ENCODE measurements around the gene CDK4.

- no peak for TF ChIP-seq CTCF (IDR thresholded peaks at IDR 0.05)
- TF ChIP-seq POLR2A (IDR thresholded peaks at IDR 0.05) = no peak
- no peak for TF ChIP-seq POLR2AphosphoS5 (IDR thresholded peaks at IDR 0.05)
- TF ChIP-seq EP300 (IDR thresholded peaks at IDR 0.05) = no peak
Observed at GRCh38 chr12:57770734-57771133, 18.6 kb upstream of the CDK4 start.

Data from stomach (tissue), 4 donors.